Mesothelial cell of epicardium (in vitro differentiated cells): ENCODE data around the gene FRAS1. TPM values are rescaled to one million over a fixed set of nuclear protein-coding genes. Genes with fewer than 3 reads are reported as not detected.

Experiments used
- DNase-seq, 2 experiments: peaks; one replicate each; pipeline ENCODE4 v3.0.0; 2021; ENCODE audit warnings: low spot score in 2 of 2; ENCODE audit not compliant: unreplicated experiment in 2 of 2
- H3K27ac Mint-ChIP-seq: 2 replicates; pipeline ENCODE4 v1.8.0; 2021; ENCODE audit warnings: mixed read lengths
- H3K27me3 Mint-ChIP-seq: 2 replicates; pipeline ENCODE4 v1.8.0; 2021; ENCODE audit warnings: low read depth, mixed read lengths
- H3K36me3 Mint-ChIP-seq: 2 replicates; pipeline ENCODE4 v1.8.0; 2021; ENCODE audit warnings: mixed read lengths
- H3K4me1 Mint-ChIP-seq: 2 replicates; pipeline ENCODE4 v1.8.0; 2021; ENCODE audit warnings: mixed read lengths
- H3K4me3 Mint-ChIP-seq: 2 replicates; pipeline ENCODE4 v1.8.0; 2021; ENCODE audit warnings: mild to moderate bottlenecking, moderate library complexity, mixed read lengths
- H3K9me3 Mint-ChIP-seq: 2 replicates; pipeline ENCODE4 v1.8.0; 2021; ENCODE audit warnings: mixed read lengths
- total RNA-seq: library from RNA; stranded (reverse); gene quantifications from 3 replicates; pipeline ENCODE4 v1.2.1, GENCODE V29; 2021
- TF ChIP-seq, protein P1 (sequence below): fragments of 200-600 bp; sonication (generic); IDR thresholded peaks from one replicate; pipeline ENCODE4 v1.5.0; 2021; ENCODE audit warnings: antibody characterized with exemption; ENCODE audit not compliant: unreplicated experiment

The FRAS1 gene
- total RNA-seq, 1 donor from 2014 or later, result 51.9 TPM

DNA sequence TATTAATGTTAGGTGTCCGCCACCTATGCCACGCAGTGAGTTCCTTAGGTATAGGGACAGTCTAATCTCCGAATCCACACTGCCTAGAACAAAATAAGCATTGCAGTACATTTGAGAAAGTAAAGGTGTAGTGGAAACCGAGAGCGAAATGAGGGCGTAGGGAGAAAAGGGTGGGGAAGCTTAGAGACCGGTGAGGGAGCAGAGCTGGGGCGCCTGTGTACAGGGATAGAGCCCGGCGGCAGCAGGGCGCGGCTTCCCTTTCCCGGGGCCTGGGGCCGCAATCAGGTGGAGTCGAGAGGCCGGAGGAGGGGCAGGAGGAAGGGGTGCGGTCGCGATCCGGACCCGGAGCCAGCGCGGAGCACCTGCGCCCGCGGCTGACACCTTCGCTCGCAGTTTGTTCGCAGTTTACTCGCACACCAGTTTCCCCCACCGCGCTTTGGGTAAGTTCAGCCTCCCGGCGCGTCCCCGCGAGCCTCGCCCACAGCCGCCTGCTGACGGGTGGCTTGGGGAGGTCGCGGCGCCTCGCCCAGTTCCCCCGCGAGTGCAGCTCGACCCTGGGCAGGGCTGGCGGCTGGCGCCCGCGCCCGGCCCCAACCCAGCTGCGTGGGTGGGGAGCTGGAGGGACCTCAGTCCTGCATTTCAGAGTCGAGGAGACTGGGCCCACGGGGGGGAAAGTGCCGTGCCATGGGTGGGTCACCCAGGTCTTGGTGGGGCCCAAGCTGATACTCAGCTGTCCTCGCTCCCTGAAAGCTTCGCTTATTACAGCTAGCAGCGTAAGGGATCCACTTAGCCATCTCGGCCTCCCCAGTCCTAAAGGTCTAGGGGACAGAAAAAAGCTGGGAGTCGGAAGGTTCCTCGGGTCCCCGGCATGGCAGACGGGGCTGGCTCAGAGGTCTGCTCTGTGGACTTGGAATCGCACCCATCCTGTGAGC, 494.6 kb downstream of the FRAS1 start, which contains the start of gene ANXA3:
TSS of gene ANXA3 (plus strand) at position 351 of the 932 bp plus-strand sequence. CDS start 2,704 bp downstream, outside the sequence.
- H3K4me3 Mint-ChIP-seq, result peak within 1 kb of the TSS; percentile 80
- H3K27ac Mint-ChIP-seq, result peak within 1 kb of the TSS; percentile 97
- H3K9me3 Mint-ChIP-seq, result no peaks in the 10 kb centered on the region
- H3K4me1 Mint-ChIP-seq, result peaks cover 47% of the 10 kb centered on the region
- TF ChIP-seq, protein P1, sequence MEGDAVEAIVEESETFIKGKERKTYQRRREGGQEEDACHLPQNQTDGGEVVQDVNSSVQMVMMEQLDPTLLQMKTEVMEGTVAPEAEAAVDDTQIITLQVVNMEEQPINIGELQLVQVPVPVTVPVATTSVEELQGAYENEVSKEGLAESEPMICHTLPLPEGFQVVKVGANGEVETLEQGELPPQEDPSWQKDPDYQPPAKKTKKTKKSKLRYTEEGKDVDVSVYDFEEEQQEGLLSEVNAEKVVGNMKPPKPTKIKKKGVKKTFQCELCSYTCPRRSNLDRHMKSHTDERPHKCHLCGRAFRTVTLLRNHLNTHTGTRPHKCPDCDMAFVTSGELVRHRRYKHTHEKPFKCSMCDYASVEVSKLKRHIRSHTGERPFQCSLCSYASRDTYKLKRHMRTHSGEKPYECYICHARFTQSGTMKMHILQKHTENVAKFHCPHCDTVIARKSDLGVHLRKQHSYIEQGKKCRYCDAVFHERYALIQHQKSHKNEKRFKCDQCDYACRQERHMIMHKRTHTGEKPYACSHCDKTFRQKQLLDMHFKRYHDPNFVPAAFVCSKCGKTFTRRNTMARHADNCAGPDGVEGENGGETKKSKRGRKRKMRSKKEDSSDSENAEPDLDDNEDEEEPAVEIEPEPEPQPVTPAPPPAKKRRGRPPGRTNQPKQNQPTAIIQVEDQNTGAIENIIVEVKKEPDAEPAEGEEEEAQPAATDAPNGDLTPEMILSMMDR, result no peak
- H3K36me3 Mint-ChIP-seq, result peaks cover 17% of the 10 kb centered on the region
- peaks cover 4% of the 10 kb centered on the region for H3K27me3 Mint-ChIP-seq
- peak; percentile 32 to 59 for DNase-seq

DNA sequence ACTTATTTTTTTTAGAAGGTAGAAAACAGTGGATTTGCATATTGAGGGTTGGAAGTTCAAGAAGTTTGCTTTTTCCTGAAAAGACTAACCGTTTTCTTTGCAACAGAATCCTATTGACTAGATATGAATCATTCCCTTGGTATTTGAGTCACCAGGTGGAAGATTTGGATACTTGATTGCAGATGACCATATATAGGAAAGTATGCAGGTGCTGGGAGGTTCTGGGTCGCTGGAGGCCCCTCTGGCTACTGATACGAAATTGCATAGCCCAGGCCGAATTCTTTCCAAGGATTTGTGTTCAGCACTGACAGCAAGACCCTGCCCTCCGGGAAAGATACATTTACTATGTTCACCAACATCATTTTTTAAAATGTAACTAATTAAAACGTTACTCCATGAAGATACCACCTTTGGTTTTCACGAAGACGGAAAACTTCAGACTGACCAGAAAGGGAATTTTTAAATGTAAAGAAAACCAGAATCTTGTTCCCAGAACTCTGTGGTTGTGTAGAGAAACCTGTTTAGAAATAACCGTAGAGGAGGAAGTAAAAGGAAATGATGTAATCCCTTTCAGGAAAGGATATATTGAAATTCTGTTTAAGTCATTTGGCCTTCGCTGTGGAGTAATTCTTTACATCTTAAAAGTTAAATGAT, 495.4 kb downstream of the FRAS1 start:
- H3K27me3 Mint-ChIP-seq, result peaks cover 4% of the 10 kb centered on the region
- peak overlapping the region; percentile 80 for H3K4me3 Mint-ChIP-seq
- DNase-seq, result no peak
- peaks cover 17% of the 10 kb centered on the region for H3K36me3 Mint-ChIP-seq
- H3K27ac Mint-ChIP-seq, result peak overlapping the region; percentile 97
- TF ChIP-seq, protein P1, result no peak
- peaks cover 54% of the 10 kb centered on the region for H3K4me1 Mint-ChIP-seq
- no peaks in the 10 kb centered on the region for H3K9me3 Mint-ChIP-seq

DNA sequence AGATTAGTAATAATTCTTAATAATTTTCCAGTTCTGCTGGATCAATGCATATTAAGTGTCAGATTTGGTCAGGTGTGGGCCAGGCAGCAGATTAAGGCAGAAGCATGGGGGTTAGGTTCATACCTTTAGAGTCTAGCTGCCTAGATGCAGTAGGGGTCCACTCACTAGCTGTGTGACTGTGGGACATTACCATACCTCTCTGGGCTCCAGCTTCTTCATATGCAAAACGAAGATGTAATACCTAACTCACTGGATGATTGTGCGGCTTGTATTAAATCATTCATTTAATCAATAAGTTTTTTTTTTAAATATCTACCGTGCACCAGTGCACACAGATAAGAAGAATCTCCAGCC, 495.9 kb downstream of the FRAS1 start:
- Mint-ChIP-seq H3K9me3 (no peaks in the 10 kb centered on the region), H3K4me1 (peaks cover 54% of the 10 kb centered on the region), H3K27me3 (peaks cover 4% of the 10 kb centered on the region), H3K27ac (peak overlapping the region; percentile 97), H3K4me3 (peak overlapping the region; percentile 80), H3K36me3 (peaks cover 17% of the 10 kb centered on the region)
- TF ChIP-seq, protein P1, result no peak
- DNase-seq, result no peak

DNA sequence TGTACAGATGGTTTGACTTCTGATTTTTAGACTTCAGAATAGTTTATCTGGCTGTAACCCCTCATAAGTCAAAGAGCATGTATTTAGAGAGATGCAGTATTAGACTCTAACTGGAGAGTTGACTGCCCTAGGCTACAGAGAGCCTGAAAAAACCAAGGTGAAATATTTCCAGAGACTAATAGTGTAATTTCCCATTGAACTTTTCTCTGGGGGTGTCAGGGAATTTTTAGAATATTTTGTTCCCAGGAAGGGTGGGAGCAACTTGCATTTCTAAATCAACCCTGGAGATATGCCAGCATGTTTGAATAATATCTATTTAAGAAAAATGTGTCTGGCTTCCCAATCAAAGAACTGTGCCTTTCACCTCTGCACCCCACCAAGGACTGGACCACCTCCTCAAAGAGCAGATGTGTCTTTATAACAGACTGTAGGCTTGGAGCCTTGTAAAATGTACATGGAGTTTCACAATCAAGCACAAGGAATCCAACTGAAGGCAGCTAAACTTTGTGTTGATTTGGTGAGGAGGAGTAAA, 496.5 kb downstream of the FRAS1 start:
- Mint-ChIP-seq H3K9me3 (no peaks in the 10 kb centered on the region), H3K36me3 (peaks cover 17% of the 10 kb centered on the region), H3K4me1 (peaks cover 58% of the 10 kb centered on the region), H3K27me3 (peaks cover 4% of the 10 kb centered on the region), H3K4me3 (peak overlapping the region; percentile 80), H3K27ac (peak overlapping the region; percentile 97)
- TF ChIP-seq, protein P1, result no peak
- DNase-seq, result no peak

DNA sequence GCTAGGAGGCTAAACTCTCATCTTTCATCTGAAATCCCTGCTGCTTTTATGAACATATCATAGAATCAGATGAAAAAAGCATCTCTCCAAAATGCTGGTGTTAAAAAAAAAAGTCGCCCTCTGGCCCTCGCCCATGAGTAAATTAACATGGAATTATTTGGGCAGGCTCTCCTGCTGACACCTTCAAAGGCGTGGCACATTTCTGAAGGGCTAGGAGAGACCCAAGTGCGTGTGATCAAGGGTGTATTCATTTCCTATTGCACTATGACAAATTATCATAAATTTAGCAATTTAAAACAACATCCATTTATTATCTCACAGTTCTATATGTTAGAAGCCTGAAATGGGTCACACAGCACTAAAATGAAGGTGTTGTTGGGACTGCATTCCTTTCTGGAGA, 499.5 kb downstream of the FRAS1 start:
- TF ChIP-seq, protein P1, result no peak
- peak overlapping the region; percentile 79 for H3K27ac Mint-ChIP-seq
- H3K9me3 Mint-ChIP-seq, result no peaks in the 10 kb centered on the region
- no peak overlapping the region for H3K4me3 Mint-ChIP-seq
- peaks cover 55% of the 10 kb centered on the region for H3K4me1 Mint-ChIP-seq
- peaks cover 17% of the 10 kb centered on the region for H3K36me3 Mint-ChIP-seq
- DNase-seq, result no peak
- no peaks in the 10 kb centered on the region for H3K27me3 Mint-ChIP-seq
